Measurements from ENCODE around the gene TUBA4B.
"Not testable (repeated sequence)": the region's sequence is repeated elsewhere in the genome, so short reads cannot be mapped to it uniquely, and the experiment has no call there.

Gene TUBA4B

GRCh38 chr2:219273937-219274336 is 20.9 kb downstream of the TUBA4B start:
- DNase-seq (ENCODE audit: low read depth, low spot score), result no peak

GRCh38 chr2:219274361-219274921 is 21.4 kb downstream of the TUBA4B start:
- DNase-seq (ENCODE audit: low read depth, low spot score), result no peak

- no peak for DNase-seq (ENCODE audit: low read depth, low spot score)
These were observed 24.9 kb downstream of the TUBA4B start for GRCh38 chr2:219277703-219278654.

GRCh38 chr2:219278655-219279150 is 25.7 kb downstream of the TUBA4B start:
- DNase-seq (ENCODE audit: low read depth, low spot score), result no peak

DNA sequence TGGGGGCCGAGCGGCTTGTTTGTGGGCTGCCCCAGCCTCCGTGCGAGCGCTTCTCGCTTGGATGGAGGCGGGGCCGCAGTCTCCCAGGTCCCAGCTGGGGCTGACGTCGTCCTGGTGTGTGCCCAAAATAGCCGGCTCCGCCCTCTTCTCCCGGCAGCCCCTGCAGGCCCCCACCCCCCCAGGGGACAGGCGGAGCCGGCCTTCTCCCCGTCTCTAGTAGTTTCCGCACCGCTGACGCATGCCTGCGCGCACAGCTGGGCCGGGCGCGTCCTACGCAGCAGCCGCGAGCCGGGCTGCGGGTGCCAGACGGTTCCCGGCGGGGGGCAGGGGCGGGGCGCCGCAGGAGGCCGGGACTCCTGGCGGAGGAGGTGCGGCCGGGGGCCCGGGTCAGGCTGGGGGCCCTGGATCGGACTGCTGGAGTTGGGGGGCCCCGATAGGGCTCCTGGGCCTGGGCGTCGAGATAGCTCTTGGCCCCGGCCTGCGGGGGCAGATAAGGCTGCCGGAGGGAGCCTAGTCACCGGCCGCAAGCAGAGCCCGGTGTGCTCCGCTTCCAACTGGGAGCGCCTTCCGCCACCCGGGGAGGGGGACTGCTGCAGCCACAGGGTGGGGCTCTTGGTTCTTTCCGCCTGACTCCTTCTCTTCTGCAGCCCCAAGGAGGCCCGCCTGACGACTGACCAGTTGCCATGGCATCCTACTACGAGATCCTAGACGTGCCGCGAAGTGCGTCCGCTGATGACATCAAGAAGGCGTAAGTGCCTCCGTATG is 26.3 kb downstream of the TUBA4B start, which contains the start of gene DNAJB2:
Gene DNAJB2, plus strand, starts transcription at position 216 of the 765 bp plus-strand sequence. Its CDS starts 468 bp downstream, at position 684.
- peak; percentile 97 for DNase-seq (ENCODE audit: low read depth, low spot score)

DNA sequence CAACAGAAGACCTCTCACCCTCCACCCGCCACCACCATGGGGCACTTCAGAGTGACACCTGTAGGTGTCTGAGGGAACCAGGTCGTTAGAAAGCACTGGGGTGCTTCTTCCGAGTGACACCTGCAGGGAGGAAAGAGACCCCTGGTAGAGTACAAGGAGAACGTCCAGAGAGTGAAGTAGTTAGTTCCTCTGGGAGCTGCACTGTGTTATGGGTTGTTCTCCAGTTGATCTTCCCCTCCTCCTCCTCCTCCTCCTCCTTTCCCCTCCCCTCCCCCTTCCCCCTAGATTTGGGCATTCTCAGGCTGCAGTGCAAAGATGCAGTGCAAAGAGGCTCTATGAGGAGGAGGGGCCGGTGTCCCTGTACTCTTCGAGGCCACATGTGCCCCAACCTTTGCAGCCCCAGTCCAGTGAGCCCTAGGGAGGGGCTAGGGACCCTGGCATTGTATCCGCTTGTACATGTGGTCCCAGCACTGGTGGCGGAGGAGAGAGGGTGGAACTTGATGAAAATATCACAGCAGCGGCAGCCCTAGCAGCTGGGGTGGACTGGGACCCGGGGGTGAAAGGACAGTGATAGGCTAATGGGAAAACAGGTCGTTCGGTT is 27.0 kb downstream of the TUBA4B start:
- no peak for DNase-seq (ENCODE audit: low read depth, low spot score)

GRCh38 chr2:219280651-219281050 is 27.6 kb downstream of the TUBA4B start:
- no peak for DNase-seq (ENCODE audit: low read depth, low spot score)

DNA sequence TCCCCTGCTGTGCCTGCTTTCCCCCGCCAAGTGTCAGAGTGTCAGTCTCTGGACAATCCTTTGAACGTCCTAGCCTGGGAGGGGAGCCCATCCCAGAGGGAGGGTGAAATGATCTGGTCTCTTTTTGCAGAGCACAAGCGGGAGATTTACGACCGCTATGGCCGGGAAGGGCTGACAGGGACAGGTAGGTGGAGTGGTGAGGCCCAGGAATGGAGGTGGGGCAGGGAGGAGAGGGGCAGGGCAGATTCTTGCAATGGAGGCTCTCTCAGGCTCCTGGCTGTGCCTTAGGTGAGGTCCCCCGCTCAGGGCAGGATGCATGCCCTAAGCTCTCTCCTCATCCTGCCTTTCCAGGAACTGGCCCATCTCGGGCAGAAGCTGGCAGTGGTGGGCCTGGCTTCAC is 28.5 kb downstream of the TUBA4B start:
- DNase-seq (ENCODE audit: low read depth, low spot score), result no peak

GRCh38 chr2:219282375-219282774 is 29.3 kb downstream of the TUBA4B start:
- no peak for DNase-seq (ENCODE audit: low read depth, low spot score)

DNA sequence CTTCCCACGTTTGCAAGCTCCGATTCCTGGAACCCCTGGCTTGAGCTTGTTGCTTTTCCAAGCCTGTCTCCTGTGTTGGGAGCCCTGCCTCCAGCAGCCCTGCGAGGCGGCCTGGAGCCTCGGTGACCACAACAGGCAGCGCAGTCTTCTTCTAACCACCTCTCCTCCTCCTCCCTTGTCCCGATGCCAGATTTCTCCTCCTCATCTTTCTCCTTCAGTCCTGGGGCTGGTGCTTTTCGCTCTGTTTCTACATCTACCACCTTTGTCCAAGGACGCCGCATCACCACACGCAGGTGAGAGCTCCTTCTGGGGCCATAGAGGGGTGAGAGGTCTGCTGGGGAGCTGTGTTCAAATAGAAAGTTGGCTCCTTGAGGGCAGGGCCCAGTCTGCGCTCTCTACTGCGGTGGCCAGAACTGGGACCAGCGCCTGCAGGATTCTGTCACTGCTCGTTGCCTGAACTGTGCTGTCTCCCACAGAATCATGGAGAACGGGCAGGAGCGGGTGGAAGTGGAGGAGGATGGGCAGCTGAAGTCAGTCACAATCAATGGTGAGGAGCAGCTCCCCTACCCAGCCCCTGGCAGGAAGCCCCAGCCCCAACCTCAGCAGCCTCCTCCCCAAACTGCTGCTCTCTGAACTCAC is 30.0 kb downstream of the TUBA4B start:
- no peak for DNase-seq (ENCODE audit: low read depth, low spot score)

DNA sequence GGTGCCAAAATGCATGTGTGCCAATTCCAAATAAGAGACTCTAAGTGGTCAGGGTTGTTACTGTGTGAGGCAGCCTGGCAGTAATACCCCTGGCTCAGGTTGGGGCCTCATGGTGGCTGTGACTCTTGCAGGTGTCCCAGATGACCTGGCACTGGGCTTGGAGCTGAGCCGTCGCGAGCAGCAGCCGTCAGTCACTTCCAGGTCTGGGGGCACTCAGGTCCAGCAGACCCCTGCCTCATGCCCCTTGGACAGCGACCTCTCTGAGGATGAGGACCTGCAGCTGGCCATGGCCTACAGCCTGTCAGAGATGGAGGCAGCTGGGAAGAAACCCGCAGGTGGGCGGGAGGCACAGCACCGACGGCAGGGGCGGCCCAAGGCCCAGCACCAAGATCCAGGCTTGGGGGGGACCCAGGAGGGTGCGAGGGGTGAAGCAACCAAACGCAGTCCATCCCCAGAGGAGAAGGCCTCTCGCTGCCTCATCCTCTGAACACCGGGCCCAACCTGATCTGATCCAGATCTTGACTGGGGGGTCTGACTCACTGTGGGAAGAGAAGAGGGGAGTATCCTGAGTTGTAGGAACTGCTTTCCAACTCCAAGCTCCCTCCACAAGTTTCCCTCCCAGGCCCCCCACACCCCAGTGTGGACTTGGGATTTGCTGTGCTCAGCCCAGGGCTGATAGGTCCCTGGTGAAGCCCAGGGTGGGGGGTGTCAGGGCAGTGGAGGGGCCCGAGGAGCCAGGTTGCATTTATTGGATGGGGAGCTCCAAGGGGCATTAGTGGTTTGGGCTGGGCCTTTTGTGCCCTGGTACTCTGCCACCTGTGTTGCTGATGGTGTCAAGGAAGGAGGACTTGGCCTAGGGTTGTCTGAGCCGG is 31.7 kb downstream of the TUBA4B start:
- DNase-seq (ENCODE audit: low read depth, low spot score), result no peak

DNA sequence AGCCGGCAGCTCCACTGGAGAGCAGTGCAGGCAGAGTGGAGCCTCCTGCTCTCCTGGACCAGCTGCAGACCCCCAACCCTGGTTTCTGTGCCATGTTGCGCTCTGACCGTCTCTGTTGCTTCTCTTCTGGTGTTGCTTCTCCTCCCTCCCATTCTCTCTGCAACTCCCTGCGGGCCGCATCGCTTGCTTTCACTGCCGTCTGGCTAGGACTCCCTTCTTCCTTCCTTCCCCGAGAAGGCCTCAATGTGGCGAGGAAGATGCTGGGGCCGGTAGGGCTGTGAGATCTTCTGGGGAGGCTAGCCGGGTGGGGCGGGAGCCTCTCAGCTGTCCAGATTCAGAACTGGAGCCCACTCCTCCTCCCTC is 32.3 kb downstream of the TUBA4B start:
- no peak for DNase-seq (ENCODE audit: low read depth, low spot score)

GRCh38 chr2:219285894-219286425 is 32.9 kb downstream of the TUBA4B start:
- no peak for DNase-seq (ENCODE audit: low read depth, low spot score)

DNA sequence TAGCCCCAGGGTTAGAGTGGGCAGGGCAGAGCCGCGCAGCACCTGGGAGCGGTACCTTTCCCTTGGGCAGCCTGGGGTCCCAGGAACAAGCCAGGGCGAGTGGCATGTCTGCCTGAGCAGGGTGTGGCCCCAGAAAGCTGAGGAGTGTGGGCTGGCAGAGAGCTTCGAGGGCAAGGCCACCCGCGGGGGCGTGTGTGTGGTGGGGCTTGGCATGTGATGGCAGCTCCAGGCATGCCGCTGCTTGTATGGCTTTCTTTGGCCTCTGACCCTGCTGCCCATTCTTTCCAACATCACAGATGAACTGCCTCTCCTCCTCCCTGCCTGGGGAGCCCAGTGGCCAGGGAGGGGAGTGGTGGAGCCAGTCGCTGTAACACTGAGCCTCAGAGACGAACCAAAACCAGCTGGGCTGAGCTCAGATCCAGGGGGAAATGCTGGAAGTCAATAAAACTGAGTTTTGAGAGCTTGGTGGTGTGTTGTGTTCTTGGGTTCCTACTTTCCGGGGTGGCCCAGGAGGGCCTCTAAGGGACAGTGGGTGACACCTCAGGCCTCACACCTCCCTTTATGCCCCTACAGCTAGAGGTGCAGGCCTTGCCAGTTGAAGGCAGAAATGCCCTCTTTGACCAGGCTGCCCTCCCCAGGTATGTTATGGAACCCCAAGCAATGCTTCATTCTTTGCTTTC is 33.5 kb downstream of the TUBA4B start:
- DNase-seq (ENCODE audit: low read depth, low spot score), result no peak

GRCh38 chr2:219287116-219287440 is 34.0 kb downstream of the TUBA4B start:
- not testable (repeated sequence) for DNase-seq (ENCODE audit: low read depth, low spot score)

GRCh38 chr2:219287580-219288265 is 34.7 kb downstream of the TUBA4B start:
- no peak for DNase-seq (ENCODE audit: low read depth, low spot score)

DNA sequence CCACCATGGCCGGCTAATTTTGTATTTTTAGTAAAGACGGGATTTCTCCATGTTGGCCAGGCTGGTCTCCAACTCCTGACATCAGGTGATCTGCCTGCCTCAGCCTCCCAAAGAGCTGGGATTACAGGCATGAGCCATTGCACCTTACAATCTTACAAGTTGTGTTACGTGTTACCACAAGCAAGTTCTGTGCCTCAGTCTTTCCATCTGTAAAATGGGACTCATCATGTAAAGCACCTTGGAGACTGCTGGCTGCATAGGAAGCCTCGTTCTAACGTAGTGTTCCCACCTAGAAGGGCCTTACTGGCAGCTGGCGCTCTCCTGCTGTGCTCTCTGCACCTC is 36.1 kb downstream of the TUBA4B start:
- DNase-seq (ENCODE audit: low read depth, low spot score), result no peak

- no peak for DNase-seq (ENCODE audit: low read depth, low spot score)
These were observed 36.7 kb downstream of the TUBA4B start for GRCh38 chr2:219289537-219290361.

All from activated CD4-positive, CD25-positive, alpha-beta regulatory T cell treated with anti-CD3 and anti-CD28 coated beads, Interleukin-2, amount 50 U/mL, for 16 hours (primary cell).